Testis (tissue), 3 donors: ENCODE measurements around the gene IGSF8. TPM values are rescaled to one million over a fixed set of nuclear protein-coding genes. Genes with fewer than 3 reads are reported as not detected.
A peak's percentile ranks its signal among the peaks of the same experiment; 100 is the strongest.

Experiments used
- DNase-seq: peaks from one replicate; pipeline ENCODE4 v3.0.0-alpha.2; 2019
- H3K27ac ChIP-seq, 2 donors: fragments of 200-600 bp; sonication (generic); one replicate each; pipeline ENCODE4 v1.5.1; 2019
- H3K27me3 ChIP-seq: fragments of 200-600 bp; sonication (generic); one replicate; pipeline ENCODE4 v1.5.1; 2019
- H3K36me3 ChIP-seq: fragments of 200-600 bp; sonication (generic); one replicate; pipeline ENCODE4 v1.5.1; 2017; ENCODE audit warnings: low read depth; ENCODE audit errors: missing control alignments
- H3K4me1 ChIP-seq: fragments of 200-600 bp; sonication (generic); one replicate; pipeline ENCODE4 v1.5.1; 2019
- H3K4me3 ChIP-seq, 2 donors: fragments of 200-600 bp; sonication (generic); one replicate each; pipeline ENCODE4 v1.5.1; 2017 to 2019
- H3K9me3 ChIP-seq: fragments of 200-600 bp; sonication (generic); one replicate; pipeline ENCODE4 v1.5.1; 2017
- POLR2A ChIP-seq: fragments of 450-650 bp; IDR thresholded peaks from one replicate; pipeline ENCODE4 v1.6.1; 2017; ENCODE audit warnings: antibody characterized with exemption, mild to moderate bottlenecking, moderate library complexity
- WGBS, 2 donors: methylation state at CpG; one replicate each; pipeline ENCODE4 v1.1.5; 2018; 5-methylcytosine and 5-hydroxymethylcytosine counted together
- intact Hi-C: fragments of 100-400 bp; cut with DNase I; formaldehyde crosslinking; loops from one replicate; pipeline ENCODE4 v1.15.1; 2023; ENCODE audit warnings: low total_unique reads
- polyA plus RNA-seq: library from polyadenylated mRNA; stranded (reverse); fragments of 350-450 nt; fragmentation: Illumina TruSeq; extraction: RNeasy Lipid Tissue Mini Kit (QIAGEN cat#74804); gene quantifications from one replicate; pipeline ENCODE4 v1.2.3, GENCODE V29; 2014; ENCODE audit warnings: low read depth, low replicate concordance; ENCODE audit not compliant: insufficient read depth
- total RNA-seq, 2 donors: library from RNA; depleted of rRNA; stranded (reverse); fragments of >200 nt; gene quantifications; one replicate each; pipeline ENCODE4 v1.2.3, GENCODE V29; 2016
- TF ChIP-seq, protein P1 (sequence below), 3 experiments: fragments of 450-650 bp in 2 of 3; fragments of 200-600 bp in 1 of 3; sonication (generic) in 1 of 3; IDR thresholded peaks; one replicate each; pipeline ENCODE4 v1.5.1; 2016 to 2019; ENCODE audit warnings: antibody characterized with exemption in 3 of 3, mild to moderate bottlenecking in 2 of 3, moderate library complexity in 1 of 3

IGSF8 gene
- total and polyA plus RNA-seq, 3 donors from 2014 or later: 79.8 to 119 (median 104) TPM

DNA sequence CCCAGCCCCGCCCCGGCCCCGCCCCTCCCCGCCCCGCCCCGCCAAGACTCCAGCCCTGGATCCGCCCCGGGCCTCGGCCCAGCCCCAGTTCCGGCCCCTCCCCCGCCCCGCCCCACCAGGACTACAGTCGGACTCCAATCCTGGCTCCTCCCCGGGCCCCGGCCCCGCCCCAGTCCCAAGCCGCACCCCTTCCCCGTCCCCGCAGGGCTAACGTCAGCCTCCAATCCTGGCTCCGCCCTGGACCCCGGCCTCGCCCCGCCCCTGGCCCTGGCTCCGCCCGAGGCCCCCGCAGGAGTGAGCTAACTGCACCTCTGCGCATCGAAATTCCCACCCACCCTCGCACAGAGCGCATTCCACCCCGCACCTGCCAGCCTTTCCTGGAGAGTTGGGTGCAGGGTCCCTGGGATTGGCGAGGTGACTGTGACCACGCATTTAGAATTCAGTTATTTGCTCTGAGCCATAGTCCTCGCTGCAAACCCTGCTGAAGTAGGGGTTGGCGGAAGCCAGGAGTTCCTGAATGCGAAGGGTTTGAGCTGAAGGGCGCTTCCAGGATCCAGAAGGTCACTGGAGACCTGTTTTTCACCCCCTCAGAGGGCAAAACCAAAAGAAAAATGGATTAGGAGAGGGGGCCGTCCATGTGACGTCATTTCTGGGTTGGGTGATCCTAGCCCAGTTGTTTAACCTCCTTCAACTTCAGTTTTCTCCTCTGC lies 588 bp upstream of the IGSF8 start:
- peak; percentile 98 for DNase-seq
- Histone ChIP-seq H3K4me3 (peak overlapping the region; percentile 78 to 94), H3K36me3 (no peaks in the 10 kb centered on the region), H3K4me1 (peaks cover 38% of the 10 kb centered on the region), H3K27ac (peak overlapping the region; percentile 89 to 92), H3K9me3 (no peaks in the 10 kb centered on the region), H3K27me3 (no peaks in the 10 kb centered on the region)
- no peak for TF ChIP-seq POLR2A
- 6 to 9% methylated on average over 8 to 16 of the region's 40 CpGs for WGBS, 2 donors
- intact Hi-C loops: no loop called here

DNA sequence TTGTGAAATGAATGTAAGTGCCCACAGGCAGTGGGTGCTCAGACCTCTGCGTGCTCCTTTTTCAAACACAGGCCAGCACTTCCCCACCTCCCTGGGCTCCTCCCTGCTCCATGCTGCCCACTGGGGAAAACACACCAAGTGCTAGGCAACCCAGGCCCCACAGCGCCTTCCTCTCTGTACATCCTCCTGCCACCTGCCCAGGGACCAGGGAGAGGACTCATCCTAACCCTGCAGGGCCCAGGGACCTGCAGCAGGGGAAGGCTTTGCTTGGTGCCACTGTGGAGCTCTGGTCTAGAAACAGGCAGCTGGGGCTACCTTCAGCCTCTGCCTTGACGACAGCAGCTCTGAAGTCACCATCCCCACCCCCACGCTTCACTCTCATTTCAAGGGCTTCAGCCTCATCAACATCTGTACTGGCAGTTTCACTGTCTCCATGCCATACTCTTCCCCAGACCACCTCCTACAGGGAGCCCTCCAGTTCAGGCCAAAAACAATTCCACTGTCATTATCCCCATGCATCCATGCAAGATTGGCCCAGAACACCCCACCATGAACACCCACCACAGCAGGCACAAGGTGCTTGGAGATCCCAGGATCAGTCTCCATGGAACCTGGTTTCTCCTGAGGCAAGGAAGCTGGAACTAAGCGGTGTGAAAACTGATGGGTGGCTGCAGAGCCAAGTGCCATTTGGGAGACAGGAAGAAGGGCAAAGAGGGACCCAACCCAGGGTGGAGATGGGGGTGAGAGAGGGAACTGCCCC lies 1.1 kb downstream of the IGSF8 start:
- no peak overlapping the region for H3K27ac ChIP-seq
- TF ChIP-seq POLR2A: no peak
- TF ChIP-seq, protein P1, sequence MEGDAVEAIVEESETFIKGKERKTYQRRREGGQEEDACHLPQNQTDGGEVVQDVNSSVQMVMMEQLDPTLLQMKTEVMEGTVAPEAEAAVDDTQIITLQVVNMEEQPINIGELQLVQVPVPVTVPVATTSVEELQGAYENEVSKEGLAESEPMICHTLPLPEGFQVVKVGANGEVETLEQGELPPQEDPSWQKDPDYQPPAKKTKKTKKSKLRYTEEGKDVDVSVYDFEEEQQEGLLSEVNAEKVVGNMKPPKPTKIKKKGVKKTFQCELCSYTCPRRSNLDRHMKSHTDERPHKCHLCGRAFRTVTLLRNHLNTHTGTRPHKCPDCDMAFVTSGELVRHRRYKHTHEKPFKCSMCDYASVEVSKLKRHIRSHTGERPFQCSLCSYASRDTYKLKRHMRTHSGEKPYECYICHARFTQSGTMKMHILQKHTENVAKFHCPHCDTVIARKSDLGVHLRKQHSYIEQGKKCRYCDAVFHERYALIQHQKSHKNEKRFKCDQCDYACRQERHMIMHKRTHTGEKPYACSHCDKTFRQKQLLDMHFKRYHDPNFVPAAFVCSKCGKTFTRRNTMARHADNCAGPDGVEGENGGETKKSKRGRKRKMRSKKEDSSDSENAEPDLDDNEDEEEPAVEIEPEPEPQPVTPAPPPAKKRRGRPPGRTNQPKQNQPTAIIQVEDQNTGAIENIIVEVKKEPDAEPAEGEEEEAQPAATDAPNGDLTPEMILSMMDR (IDR thresholded peaks at IDR 0.05): no peak
- 62 to 63% methylated on average over 5 of the region's 5 CpGs for WGBS, 2 donors
- no peaks in the 10 kb centered on the region for H3K36me3 ChIP-seq
- H3K4me3 ChIP-seq: peak overlapping the region; percentile 78 to 94
- no peak for DNase-seq
- no peaks in the 10 kb centered on the region for H3K9me3 ChIP-seq
- intact Hi-C loops: no loop called here
- H3K4me1 ChIP-seq: peaks cover 31% of the 10 kb centered on the region
- no peaks in the 10 kb centered on the region for H3K27me3 ChIP-seq

DNA sequence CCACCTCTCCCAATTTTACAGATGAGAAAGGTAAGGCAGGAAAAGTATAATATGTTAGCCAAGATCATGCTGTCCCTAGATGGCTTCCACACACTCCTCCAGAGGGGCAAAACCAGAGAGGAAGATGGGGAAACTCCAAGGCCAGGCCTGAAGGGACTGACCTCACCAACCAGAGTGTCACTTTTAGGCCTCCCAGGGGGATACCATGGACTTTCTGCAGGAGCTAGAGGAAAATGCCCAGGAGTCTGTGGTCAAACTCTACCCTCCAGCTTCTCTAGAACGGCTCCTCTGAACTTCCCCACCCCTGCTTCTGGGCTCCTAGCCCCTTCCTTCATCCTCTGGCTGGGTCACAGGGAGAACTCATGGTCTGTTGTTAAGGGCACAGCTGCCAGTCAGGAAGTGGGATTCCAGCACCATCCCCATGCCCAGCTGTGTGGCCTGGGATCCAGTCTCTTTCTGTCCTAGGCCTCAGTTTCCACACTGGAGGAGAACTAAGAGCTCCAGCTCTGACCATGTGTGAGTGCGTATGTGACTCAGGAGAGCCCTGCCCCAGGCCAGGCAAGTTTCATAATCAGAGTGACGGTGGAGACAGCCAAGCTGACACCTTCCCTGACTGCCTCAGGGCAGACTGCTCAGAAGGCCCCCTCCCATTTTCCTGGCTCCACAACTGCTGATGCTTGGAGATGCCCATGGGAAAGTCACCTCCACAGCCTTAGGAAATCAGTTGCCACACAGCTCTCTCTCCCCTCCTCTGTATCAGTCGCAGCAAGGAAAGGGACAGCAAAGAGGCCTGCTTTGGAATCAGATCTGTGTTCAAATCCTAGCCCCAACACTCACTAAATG lies 1.9 kb downstream of the IGSF8 start:
- Histone ChIP-seq H3K9me3 (no peaks in the 10 kb centered on the region), H3K27me3 (no peaks in the 10 kb centered on the region), H3K27ac (no peak overlapping the region), H3K36me3 (no peaks in the 10 kb centered on the region), H3K4me3 (no peak overlapping the region), H3K4me1 (peaks cover 23% of the 10 kb centered on the region)
- no peak for TF ChIP-seq POLR2A
- TF ChIP-seq, protein P1 (IDR thresholded peaks at IDR 0.05): no peak
- intact Hi-C loops: no loop called here
- 76 to 82% methylated on average over 4 of the region's 4 CpGs for WGBS, 2 donors
- DNase-seq: no peak

DNA sequence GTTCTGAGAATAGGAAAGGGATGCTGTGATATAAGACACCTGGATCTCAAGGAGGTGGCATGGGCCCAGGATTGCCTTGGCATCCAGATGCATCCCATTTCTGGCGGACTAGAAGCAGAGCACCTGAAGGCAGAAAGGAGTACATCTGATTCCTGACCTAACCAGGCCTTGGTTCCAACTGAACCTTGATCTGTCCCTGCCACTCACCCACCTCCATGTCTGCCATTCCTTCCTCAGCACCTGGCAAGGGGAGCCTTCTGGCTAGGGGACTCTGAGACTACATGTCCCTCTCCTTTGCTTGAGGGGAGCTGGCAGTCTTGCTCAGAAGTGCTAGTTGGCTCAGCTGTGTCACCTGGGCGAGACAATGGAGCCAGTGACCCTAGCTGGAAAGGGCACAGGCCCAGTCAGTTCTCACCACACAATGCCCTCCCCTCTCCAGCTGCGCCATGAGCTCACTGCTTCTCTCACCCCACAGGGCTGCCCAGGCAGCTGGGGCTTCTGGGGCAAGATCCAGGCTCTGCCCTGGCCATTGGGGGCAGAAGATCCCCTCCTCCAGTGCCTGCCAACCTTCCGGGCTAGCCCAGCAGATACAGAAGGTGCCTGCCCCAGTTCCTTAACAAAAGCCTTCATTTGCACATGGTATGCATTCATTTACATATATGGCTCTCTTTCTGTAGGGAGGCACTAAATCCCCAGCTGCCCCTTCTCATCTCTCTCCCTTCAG lies 2.9 kb downstream of the IGSF8 start:
- Histone ChIP-seq H3K27ac (no peak overlapping the region), H3K27me3 (no peaks in the 10 kb centered on the region), H3K4me3 (no peak overlapping the region), H3K36me3 (no peaks in the 10 kb centered on the region), H3K4me1 (peaks cover 18% of the 10 kb centered on the region), H3K9me3 (no peaks in the 10 kb centered on the region)
- no peak for DNase-seq
- 94% methylated on average over 4 of the region's 4 CpGs for WGBS, 2 donors
- intact Hi-C loops: no loop called here
- TF ChIP-seq, protein P1 (IDR thresholded peaks at IDR 0.05): no peak
- TF ChIP-seq POLR2A: no peak
